Natural killer cell (primary cell): ENCODE results near the gene NUDT5. TPM values are rescaled to one million over a fixed set of nuclear protein-coding genes. Genes with fewer than 3 reads are reported as not detected.
"Not testable (repeated sequence)": the region's sequence is repeated elsewhere in the genome, so short reads cannot be mapped to it uniquely, and the experiment has no call there.

ENCODE experiments used
- ATAC-seq, 3 donors: fragments of 150-1000 bp in 2 of 3; fragments of 200-7000 bp in 1 of 3; cut with Tn5 transposase; 1 replicate in 1 of 3; 2 replicates in 2 of 3; pipeline ENCODE4 v1.10.0; 2021; ENCODE audit warnings: mild to moderate bottlenecking in 2 of 3, moderate library complexity in 2 of 3
- DNase-seq, 2 donors: peaks; one replicate each; pipeline versions ENCODE4 v3.0.0 to v3.0.0-alpha.2; 2013 to 2021; ENCODE audit warnings: mixed read lengths in 1 of 2
- H3K27ac ChIP-seq: one replicate; pipeline ENCODE4 v1.5.1; 2013; ENCODE audit warnings: mild to moderate bottlenecking, low read length
- H3K27me3 ChIP-seq: one replicate; pipeline ENCODE4 v1.6.1; 2013; ENCODE audit warnings: low read length; ENCODE audit not compliant: control insufficient read depth, insufficient read depth
- H3K36me3 ChIP-seq: one replicate; pipeline ENCODE4 v1.6.1; 2013; ENCODE audit warnings: low read length; ENCODE audit not compliant: control insufficient read depth, insufficient read depth
- H3K4me1 ChIP-seq: one replicate; pipeline ENCODE4 v1.6.1; 2013; ENCODE audit warnings: low read length; ENCODE audit not compliant: control insufficient read depth, insufficient read depth
- H3K4me3 ChIP-seq: one replicate; pipeline ENCODE4 v1.5.1; 2013; ENCODE audit warnings: low read length
- H3K9me3 ChIP-seq: one replicate; pipeline ENCODE4 v1.6.1; 2013; ENCODE audit warnings: low read length; ENCODE audit not compliant: control insufficient read depth, insufficient read depth
- H3K27ac Mint-ChIP-seq, 2 donors: one replicate each; pipeline ENCODE4 v1.8.0; 2022; ENCODE audit warnings: mild to moderate bottlenecking in 2 of 2, mixed read lengths in 2 of 2, moderate library complexity in 1 of 2
- H3K27me3 Mint-ChIP-seq, 2 donors: one replicate each; pipeline ENCODE4 v1.8.0; 2022; ENCODE audit warnings: low read depth in 2 of 2, mixed read lengths in 2 of 2
- H3K36me3 Mint-ChIP-seq: one replicate; pipeline ENCODE4 v1.8.0; 2022; ENCODE audit warnings: mixed read lengths
- H3K4me1 Mint-ChIP-seq, 2 donors: one replicate each; pipeline ENCODE4 v1.8.0; 2022; ENCODE audit warnings: mixed read lengths in 2 of 2
- H3K4me3 Mint-ChIP-seq: one replicate; pipeline ENCODE4 v1.8.0; 2022; ENCODE audit warnings: mild to moderate bottlenecking, moderate library complexity, mixed read lengths
- H3K9me3 Mint-ChIP-seq, 2 donors: one replicate each; pipeline ENCODE4 v1.8.0; 2022; ENCODE audit warnings: mixed read lengths in 2 of 2
- CTCF ChIP-seq: fragments of 200-600 bp; IDR thresholded peaks from one replicate; pipeline ENCODE4 v1.8.0; 2022; ENCODE audit warnings: antibody characterized with exemption
- WGBS: methylation state at CpG from one replicate; pipeline ENCODE4 v1.1.7; 2013; ENCODE audit warnings: missing lambda C conversion rate; ENCODE audit not compliant: insufficient coverage; 5-methylcytosine and 5-hydroxymethylcytosine counted together
- intact Hi-C: fragments of 100-400 bp; cut with micrococcal nuclease; formaldehyde crosslinking; loops from one replicate; pipeline ENCODE4 v1.14.2; 2022
- total RNA-seq, 4 donors: library from RNA; stranded (reverse); fragments of 120-200 nt in 1 of 4; gene quantifications; one replicate each; pipeline versions ENCODE4 v1.2.3 to v1.2.4, GENCODE V29; 2013 to 2022

The NUDT5 gene
- total RNA-seq, 3 donors from 2014 or later (not counting 1 experiment from before 2014, with no cell fraction given): 25.7 to 39.1 (median 29.4) TPM

DNA sequence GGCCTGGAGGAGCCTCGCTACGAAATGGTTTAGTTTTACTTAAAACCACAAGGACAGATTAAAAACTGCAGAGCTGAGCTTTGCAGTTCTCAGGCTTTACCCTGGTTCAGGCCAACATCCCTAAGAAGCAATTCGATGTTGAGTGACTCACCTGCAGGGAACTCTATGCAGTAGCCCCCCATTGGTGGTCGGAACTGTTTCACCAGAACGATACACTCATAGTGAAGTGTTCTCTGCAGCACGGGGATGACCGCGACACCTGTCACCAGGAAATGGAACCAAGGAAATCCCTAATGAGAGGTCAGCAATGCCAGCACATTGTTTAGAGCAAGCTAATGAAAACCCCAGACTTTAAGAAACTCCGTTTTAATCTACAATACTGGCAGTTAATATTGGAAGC is 18.0 kb downstream of the NUDT5 start:
- Mint-ChIP-seq H3K4me1 (peaks cover 8 to 11% of the 10 kb centered on the region in 2 donors), H3K27ac (no peak overlapping the region), H3K4me3 (no peak overlapping the region), H3K27me3 (no peaks in the 10 kb centered on the region), H3K9me3 (no peaks in the 10 kb centered on the region), H3K36me3 (peaks cover 4% of the 10 kb centered on the region)
- no peak for TF ChIP-seq CTCF
- DNase-seq (no peak), ATAC-seq (no peak)
- Histone ChIP-seq H3K27ac (no peak overlapping the region), H3K9me3 (no peaks in the 10 kb centered on the region), H3K4me3 (no peak overlapping the region), H3K36me3 (peaks cover 38% of the 10 kb centered on the region), H3K4me1 (peaks cover 16% of the 10 kb centered on the region), H3K27me3 (no peaks in the 10 kb centered on the region)
- 90% methylated on average over 8 of the region's 9 CpGs for WGBS
- intact Hi-C loops: no loop called here

GRCh38 chr10:12171512-12171911 is 24.2 kb downstream of the NUDT5 start:
- H3K27ac ChIP-seq, intact Hi-C loops, H3K9me3 Mint-ChIP-seq, H3K27ac Mint-ChIP-seq, H3K27me3 ChIP-seq, ATAC-seq, H3K4me1 Mint-ChIP-seq, H3K4me3 ChIP-seq, H3K4me1 ChIP-seq, DNase-seq, H3K4me3 Mint-ChIP-seq, H3K27me3 Mint-ChIP-seq, H3K9me3 ChIP-seq: not testable (repeated sequence)
- WGBS: 94% methylated on average over 6 of the region's 6 CpGs
- peaks cover 60% of the 10 kb centered on the region for H3K36me3 ChIP-seq
- peaks cover 31% of the 10 kb centered on the region for H3K36me3 Mint-ChIP-seq

DNA sequence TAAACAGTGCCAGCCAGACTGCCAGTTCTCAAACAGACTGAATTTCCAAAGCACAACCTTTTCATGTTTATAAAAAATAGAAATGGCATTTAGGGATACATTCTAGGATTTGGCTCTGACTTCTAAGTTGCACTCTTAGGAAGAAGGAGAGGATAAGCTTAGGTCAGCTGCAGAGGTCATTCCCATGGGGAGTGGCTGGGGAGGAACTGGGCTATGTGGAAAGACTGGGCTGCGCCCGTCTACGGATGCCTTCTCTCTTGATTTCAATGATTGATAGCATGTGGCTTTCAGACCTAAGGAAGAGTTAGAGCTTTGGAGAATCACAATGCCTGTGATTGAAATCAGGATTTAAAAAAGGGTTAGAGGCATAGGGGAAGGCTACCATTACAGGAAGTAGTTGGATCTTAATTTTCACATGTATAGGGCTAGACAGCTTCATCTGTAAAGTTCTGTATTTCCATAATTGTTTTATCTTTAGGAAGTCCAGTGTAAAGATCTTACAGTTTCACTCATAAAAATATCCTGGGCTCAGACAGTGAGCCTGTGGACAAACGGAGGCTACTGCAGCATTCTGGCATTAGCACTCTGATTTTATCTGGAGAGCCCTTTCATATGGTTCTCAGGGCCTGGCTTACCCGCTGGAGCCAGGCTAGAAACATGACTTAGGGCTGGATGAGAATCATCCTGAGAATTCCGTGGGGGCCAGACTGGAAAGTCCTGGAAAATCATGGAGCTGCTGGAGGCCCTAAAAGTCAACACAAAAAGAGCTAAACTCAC is 29.5 kb downstream of the NUDT5 start:
- DNase-seq: no peak
- ATAC-seq: no peak
- Mint-ChIP-seq H3K27me3 (no peaks in the 10 kb centered on the region), H3K9me3 (no peaks in the 10 kb centered on the region), H3K4me3 (no peak overlapping the region), H3K4me1 (peaks cover 0 to 4% of the 10 kb centered on the region in 2 donors), H3K27ac (peak overlapping the region; percentile 44 to 54), H3K36me3 (peaks cover 42% of the 10 kb centered on the region)
- H3K9me3 ChIP-seq: no peaks in the 10 kb centered on the region
- H3K27me3 ChIP-seq: no peaks in the 10 kb centered on the region
- intact Hi-C loops: no loop called here
- H3K27ac ChIP-seq: no peak overlapping the region
- TF ChIP-seq CTCF: no peak
- no peaks in the 10 kb centered on the region for H3K4me1 ChIP-seq
- WGBS: 98% methylated on average over 6 of the region's 6 CpGs
- H3K36me3 ChIP-seq: peaks cover 66% of the 10 kb centered on the region
- H3K4me3 ChIP-seq: no peak overlapping the region

GRCh38 chr10:12165036-12165435 is 30.7 kb downstream of the NUDT5 start:
- ATAC-seq: no peak
- H3K9me3 ChIP-seq: no peaks in the 10 kb centered on the region
- Mint-ChIP-seq H3K27me3 (no peaks in the 10 kb centered on the region), H3K36me3 (peaks cover 35% of the 10 kb centered on the region), H3K9me3 (no peaks in the 10 kb centered on the region), H3K27ac (peak overlapping the region; percentile 3 to 44), H3K4me1 (peaks cover 0 to 4% of the 10 kb centered on the region in 2 donors), H3K4me3 (no peak overlapping the region)
- 90% methylated on average over 2 of the region's 3 CpGs for WGBS
- H3K4me1 ChIP-seq: no peaks in the 10 kb centered on the region
- DNase-seq: no peak
- peaks cover 60% of the 10 kb centered on the region for H3K36me3 ChIP-seq
- intact Hi-C loops: no loop called here
- no peak overlapping the region for H3K4me3 ChIP-seq
- no peak overlapping the region for H3K27ac ChIP-seq
- no peak for TF ChIP-seq CTCF
- no peaks in the 10 kb centered on the region for H3K27me3 ChIP-seq
